IgD-negative memory B cell (primary cell): Measurements from ENCODE around the gene LCN10. TPM values are rescaled to one million over a fixed set of nuclear protein-coding genes. Genes with fewer than 3 reads are reported as not detected.

Experiments used
- H3K27ac Mint-ChIP-seq, 3 donors: one replicate each; pipeline ENCODE4 v1.8.0; 2020 to 2022; ENCODE audit warnings: mild to moderate bottlenecking in 3 of 3, mixed read lengths in 3 of 3, moderate library complexity in 1 of 3
- H3K27me3 Mint-ChIP-seq: one replicate; pipeline ENCODE4 v1.8.0; 2021; ENCODE audit warnings: mixed read lengths
- H3K36me3 Mint-ChIP-seq: one replicate; pipeline ENCODE4 v1.8.0; 2020; ENCODE audit warnings: mild to moderate bottlenecking, mixed read lengths
- H3K4me1 Mint-ChIP-seq, 3 donors: one replicate each; pipeline ENCODE4 v1.8.0; 2020 to 2022; ENCODE audit warnings: mixed read lengths in 3 of 3, mild to moderate bottlenecking in 1 of 3
- H3K4me3 Mint-ChIP-seq, 4 donors: one replicate each; pipeline ENCODE4 v1.8.0; 2020 to 2022; ENCODE audit warnings: mild to moderate bottlenecking in 4 of 4, mixed read lengths in 4 of 4, moderate library complexity in 3 of 4
- H3K9me3 Mint-ChIP-seq, 3 donors: one replicate each; pipeline ENCODE4 v1.8.0; 2020 to 2021; ENCODE audit warnings: mixed read lengths in 3 of 3, mild to moderate bottlenecking in 1 of 3
- polyA plus RNA-seq: library from polyadenylated mRNA; unstranded; fragments of 300-500 nt; fragmentation: Illumina TruSeq; gene quantifications from one replicate; pipeline ENCODE4 v1.2.3, GENCODE V29; 2021

LCN10 gene
- polyA plus RNA-seq, 1 donor from 2014 or later, result 68.0 TPM

GRCh38 chr9:136728080-136728547 lies 14.6 kb downstream of the LCN10 start:
- H3K27ac Mint-ChIP-seq, result peak overlapping the region; percentile 96 to 100 (median 98)
- peaks cover 12 to 19% (median 17%) of the 10 kb centered on the region in 3 donors for H3K4me1 Mint-ChIP-seq

GRCh38 chr9:136726631-136727191 lies 16.0 kb downstream of the LCN10 start:
- peaks cover 3% of the 10 kb centered on the region for H3K36me3 Mint-ChIP-seq
- peak overlapping the region; percentile 96 to 100 (median 98) for H3K27ac Mint-ChIP-seq

More at GRCh38 chr9:136728080-136728547, 14.6 kb downstream of the LCN10 start:
- Mint-ChIP-seq H3K4me3 (peak overlapping the region; percentile 94 to 99 (median 98)), H3K9me3 (no peaks in the 10 kb centered on the region), H3K27me3 (no peaks in the 10 kb centered on the region), H3K36me3 (peaks cover 4% of the 10 kb centered on the region)

GRCh38 chr9:136726118-136726517 lies 16.6 kb downstream of the LCN10 start:
- Mint-ChIP-seq H3K4me3 (peak overlapping the region; percentile 94 to 99 (median 98)), H3K9me3 (no peaks in the 10 kb centered on the region), H3K4me1 (peaks cover 11 to 21% (median 17%) of the 10 kb centered on the region in 3 donors), H3K27ac (peak overlapping the region; percentile 96 to 100 (median 98)), H3K27me3 (no peaks in the 10 kb centered on the region), H3K36me3 (peaks cover 3% of the 10 kb centered on the region)

More at GRCh38 chr9:136726631-136727191, 16.0 kb downstream of the LCN10 start:
- Mint-ChIP-seq H3K9me3 (no peaks in the 10 kb centered on the region), H3K4me3 (peak overlapping the region; percentile 94 to 99 (median 98)), H3K27me3 (no peaks in the 10 kb centered on the region), H3K4me1 (peaks cover 11 to 19% (median 17%) of the 10 kb centered on the region in 3 donors)

- no peaks in the 10 kb centered on the region for H3K27me3 Mint-ChIP-seq
Measured at GRCh38 chr9:136725612-136726011, 17.1 kb downstream of the LCN10 start.

GRCh38 chr9:136724772-136725171 lies 18.0 kb downstream of the LCN10 start:
- peak overlapping the region in 1 of 3 donors; percentile 88 for H3K27ac Mint-ChIP-seq
- H3K36me3 Mint-ChIP-seq, result peaks cover 3% of the 10 kb centered on the region
- no peaks in the 10 kb centered on the region for H3K9me3 Mint-ChIP-seq
- peak overlapping the region in 1 of 4 donors; percentile 64 for H3K4me3 Mint-ChIP-seq
- H3K4me1 Mint-ChIP-seq, result peaks cover 11 to 22% (median 17%) of the 10 kb centered on the region in 3 donors
- H3K27me3 Mint-ChIP-seq, result no peaks in the 10 kb centered on the region

More at GRCh38 chr9:136725612-136726011, 17.1 kb downstream of the LCN10 start:
- Mint-ChIP-seq H3K4me1 (peaks cover 11 to 22% (median 17%) of the 10 kb centered on the region in 3 donors), H3K36me3 (peaks cover 3% of the 10 kb centered on the region), H3K27ac (peak overlapping the region in 1 of 3 donors; percentile 58), H3K9me3 (no peaks in the 10 kb centered on the region), H3K4me3 (peak overlapping the region in 1 of 4 donors; percentile 99)

GRCh38 chr9:136723989-136724388 lies 18.8 kb downstream of the LCN10 start:
- Mint-ChIP-seq H3K9me3 (no peaks in the 10 kb centered on the region), H3K4me3 (peak overlapping the region in 1 of 4 donors; percentile 64), H3K27ac (peak overlapping the region; percentile 17 to 88 (median 83)), H3K36me3 (peaks cover 3% of the 10 kb centered on the region), H3K4me1 (peaks cover 11 to 24% (median 17%) of the 10 kb centered on the region in 3 donors), H3K27me3 (no peaks in the 10 kb centered on the region)

GRCh38 chr9:136723362-136723976 lies 19.3 kb downstream of the LCN10 start:
- peaks cover 13 to 27% (median 17%) of the 10 kb centered on the region in 3 donors for H3K4me1 Mint-ChIP-seq
- peak overlapping the region in 1 of 4 donors; percentile 64 for H3K4me3 Mint-ChIP-seq
- H3K9me3 Mint-ChIP-seq, result no peaks in the 10 kb centered on the region
- H3K27me3 Mint-ChIP-seq, result no peaks in the 10 kb centered on the region
- peaks cover 3% of the 10 kb centered on the region for H3K36me3 Mint-ChIP-seq
- peak overlapping the region in 1 of 3 donors; percentile 88 for H3K27ac Mint-ChIP-seq

GRCh38 chr9:136722969-136723356 lies 19.8 kb downstream of the LCN10 start:
- Mint-ChIP-seq H3K4me1 (peaks cover 14 to 28% (median 17%) of the 10 kb centered on the region in 3 donors), H3K27me3 (no peaks in the 10 kb centered on the region), H3K36me3 (peaks cover 3% of the 10 kb centered on the region), H3K9me3 (no peaks in the 10 kb centered on the region), H3K27ac (peak overlapping the region in 1 of 3 donors; percentile 88), H3K4me3 (no peak overlapping the region)

- peaks cover 12 to 28% (median 13%) of the 10 kb centered on the region in 3 donors for H3K4me1 Mint-ChIP-seq
- no peak overlapping the region for H3K27ac Mint-ChIP-seq
- no peaks in the 10 kb centered on the region for H3K27me3 Mint-ChIP-seq
- H3K9me3 Mint-ChIP-seq, result no peaks in the 10 kb centered on the region
- no peak overlapping the region for H3K4me3 Mint-ChIP-seq
- H3K36me3 Mint-ChIP-seq, result peaks cover 3% of the 10 kb centered on the region
Measured at GRCh38 chr9:136722093-136722968, 20.4 kb downstream of the LCN10 start.

- no peaks in the 10 kb centered on the region for H3K27me3 Mint-ChIP-seq
- H3K4me1 Mint-ChIP-seq, result peaks cover 7 to 23% (median 7%) of the 10 kb centered on the region in 3 donors
- H3K27ac Mint-ChIP-seq, result peak overlapping the region; percentile 46 to 63 (median 53)
- peaks cover 2% of the 10 kb centered on the region for H3K36me3 Mint-ChIP-seq
- peak overlapping the region in 1 of 4 donors; percentile 54 for H3K4me3 Mint-ChIP-seq
- no peaks in the 10 kb centered on the region for H3K9me3 Mint-ChIP-seq
Measured at GRCh38 chr9:136721339-136722092, 21.2 kb downstream of the LCN10 start.

- no peaks in the 10 kb centered on the region for H3K9me3 Mint-ChIP-seq
- no peaks in the 10 kb centered on the region for H3K36me3 Mint-ChIP-seq
- H3K4me3 Mint-ChIP-seq, result peak overlapping the region in 1 of 4 donors; percentile 54
- peaks cover 4 to 17% (median 5%) of the 10 kb centered on the region in 3 donors for H3K4me1 Mint-ChIP-seq
- peak overlapping the region; percentile 46 to 63 (median 53) for H3K27ac Mint-ChIP-seq
- peaks cover 1% of the 10 kb centered on the region for H3K27me3 Mint-ChIP-seq
Measured at GRCh38 chr9:136720898-136721338, 21.8 kb downstream of the LCN10 start.

- H3K36me3 Mint-ChIP-seq, result no peaks in the 10 kb centered on the region
- H3K27me3 Mint-ChIP-seq, result peaks cover 5% of the 10 kb centered on the region
- no peak overlapping the region for H3K27ac Mint-ChIP-seq
- H3K4me3 Mint-ChIP-seq, result peak overlapping the region in 1 of 4 donors; percentile 70
- H3K9me3 Mint-ChIP-seq, result no peaks in the 10 kb centered on the region
- H3K4me1 Mint-ChIP-seq, result peaks cover 4 to 15% (median 5%) of the 10 kb centered on the region in 3 donors
Measured at GRCh38 chr9:136720251-136720897, 22.4 kb downstream of the LCN10 start.

- no peak overlapping the region for H3K27ac Mint-ChIP-seq
- peaks cover 2 to 14% (median 7%) of the 10 kb centered on the region in 3 donors for H3K4me1 Mint-ChIP-seq
- peak overlapping the region in 2 of 4 donors; percentile 9 to 65 for H3K4me3 Mint-ChIP-seq
- H3K9me3 Mint-ChIP-seq, result no peaks in the 10 kb centered on the region
- peaks cover 6% of the 10 kb centered on the region for H3K27me3 Mint-ChIP-seq
- no peaks in the 10 kb centered on the region for H3K36me3 Mint-ChIP-seq
Measured at GRCh38 chr9:136719195-136719880, 23.4 kb downstream of the LCN10 start.
